Stimulated activated CD4-positive, alpha-beta T cell treated with anti-CD3 and anti-CD28 coated beads, Interleukin-4, amount 100 ng/mL, for 4 hours (primary cell): ENCODE measurements around the gene CSKMT.
"Not testable (repeated sequence)": the region's sequence is repeated elsewhere in the genome, so short reads cannot be mapped to it uniquely, and the experiment has no call there.

ENCODE experiments used
- DNase-seq, 2 experiments: peaks; one replicate each; pipeline ENCODE4 v3.0.0-alpha.2; 2020

CSKMT gene

DNA sequence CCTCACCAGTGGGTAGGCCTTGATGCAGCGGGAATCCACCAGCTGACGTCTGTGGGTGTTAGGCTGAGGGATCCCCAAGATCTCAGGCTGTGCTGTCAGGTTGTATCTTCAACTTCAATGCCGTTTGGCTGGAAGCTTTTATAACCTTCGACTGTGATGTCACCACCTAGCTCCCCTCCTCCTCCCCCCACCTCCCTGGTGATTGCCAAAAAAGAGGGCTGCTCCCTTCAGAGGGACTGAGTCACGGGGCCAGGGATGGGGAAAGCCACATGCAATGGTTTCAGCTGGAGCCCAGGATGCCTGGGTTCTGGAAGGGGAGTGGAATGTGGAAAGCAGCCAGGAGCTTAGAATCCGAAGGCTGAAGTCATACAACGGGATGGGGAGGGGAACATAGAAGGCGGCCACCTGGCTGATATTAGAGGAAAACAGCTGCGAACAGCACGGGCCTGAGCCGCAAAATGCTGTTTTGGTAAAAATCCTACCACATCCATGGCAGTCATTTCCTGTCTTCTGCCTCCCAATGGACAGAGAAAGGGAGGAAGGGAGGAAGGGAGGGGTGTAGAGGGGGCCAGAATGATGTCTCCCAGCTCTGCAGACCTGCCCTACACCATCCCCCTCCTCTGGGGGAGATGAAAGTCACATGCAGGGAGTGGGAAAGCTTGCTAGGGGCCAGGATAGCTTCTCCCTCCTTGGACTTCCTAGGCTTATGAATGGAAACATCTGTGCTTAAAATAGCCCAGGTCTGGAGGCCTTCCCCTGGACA lies 24.5 kb downstream of the CSKMT start, which contains the start of gene LRRN4CL:
LRRN4CL (minus strand) TSS at position 110 of the 763 bp plus-strand sequence. CDS start 1,022 bp downstream, outside the sequence.
- no peak for DNase-seq

DNA sequence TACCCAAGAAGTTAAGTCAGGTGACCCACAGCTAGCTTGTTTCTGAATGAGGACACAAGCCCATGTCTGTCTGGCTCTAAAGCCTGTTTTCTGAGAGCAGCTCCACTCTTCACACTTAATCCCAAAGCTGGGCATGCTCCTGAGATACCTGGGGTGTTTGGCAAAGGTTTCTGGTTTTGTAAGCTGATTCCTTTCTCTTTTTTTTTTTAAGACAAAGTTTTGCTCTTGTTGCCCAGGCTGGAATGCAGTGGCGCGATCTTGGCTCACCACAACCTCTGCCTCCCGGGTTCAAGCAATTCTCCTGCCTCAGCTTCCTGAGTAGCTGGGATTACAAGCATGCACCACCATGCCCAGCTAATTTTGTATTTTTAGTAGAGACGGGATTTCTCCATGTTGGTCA lies 28.5 kb downstream of the CSKMT start:
- DNase-seq: not testable (repeated sequence)

DNA sequence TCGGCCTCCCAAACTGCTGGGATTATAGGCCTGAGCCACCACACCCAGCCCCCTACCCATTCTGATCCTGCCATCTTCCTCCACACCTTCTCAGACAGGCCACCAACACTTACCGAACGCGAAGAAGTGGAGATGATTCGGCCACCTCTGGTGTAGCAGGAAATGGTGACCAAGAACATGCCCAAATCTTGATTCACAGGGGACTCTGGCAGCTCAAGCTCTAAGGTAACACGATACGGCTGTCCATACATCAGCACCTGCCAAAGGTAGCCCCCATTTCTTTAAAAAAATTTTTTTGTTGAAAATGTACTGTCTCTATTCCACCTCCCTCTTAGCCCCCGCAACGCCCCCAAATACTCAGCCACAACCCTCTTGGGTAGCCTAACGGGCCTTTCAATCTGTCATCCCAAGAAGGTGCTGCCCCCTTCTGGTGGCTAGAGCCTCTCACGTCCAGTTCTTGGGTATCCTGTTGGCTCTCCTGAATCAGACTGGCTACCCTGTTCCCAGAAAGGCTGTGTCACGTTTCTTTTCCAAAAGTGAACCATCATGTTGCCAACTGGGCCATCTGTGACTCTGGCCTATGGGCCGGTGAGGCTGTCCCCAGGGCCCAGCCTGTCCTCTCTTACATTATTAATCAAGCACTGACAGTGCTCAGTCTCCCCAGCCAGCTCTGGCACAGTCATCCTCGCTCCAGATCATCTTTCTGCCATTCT lies 29.5 kb downstream of the CSKMT start:
- DNase-seq: peak; percentile 69 to 74

DNA sequence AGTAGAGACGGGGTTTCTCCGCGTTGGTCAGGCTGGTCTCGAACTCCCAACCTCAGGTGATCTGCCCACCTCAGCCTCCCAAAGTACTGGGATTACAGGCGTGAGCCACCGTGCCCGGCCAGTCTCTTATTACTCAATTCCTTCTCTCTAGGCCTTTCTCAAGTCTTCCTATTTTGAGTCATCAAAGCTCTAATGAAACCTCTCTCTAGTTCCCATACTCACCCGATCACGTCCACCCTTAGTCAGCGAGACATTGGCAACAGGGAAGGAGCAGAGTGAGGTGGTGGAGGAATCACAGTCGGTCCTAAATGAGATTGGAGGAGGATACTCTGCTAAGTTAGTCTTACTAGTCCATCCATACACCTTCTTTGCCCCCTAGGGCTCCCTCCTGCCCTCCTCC lies 37.1 kb downstream of the CSKMT start:
- DNase-seq: no peak

DNA sequence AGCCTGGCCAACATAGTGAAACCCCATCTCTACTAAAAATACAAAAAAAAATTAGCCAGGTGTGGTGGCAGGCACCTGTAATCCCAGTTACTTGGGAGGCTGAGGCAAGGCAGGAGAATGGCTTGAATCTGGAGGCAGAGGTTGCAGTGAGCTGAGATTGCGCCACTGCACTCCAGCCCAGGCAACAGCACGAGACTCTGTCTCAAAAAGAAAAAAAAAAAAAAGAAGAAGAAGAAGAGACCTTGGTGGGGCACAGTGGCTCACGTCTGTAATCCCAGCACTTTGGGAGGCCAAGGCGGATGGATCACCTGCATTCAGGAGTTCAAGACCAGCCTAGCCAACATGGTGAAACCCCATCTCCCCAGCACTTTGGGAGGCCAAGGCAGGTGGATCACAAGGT lies 38.8 kb downstream of the CSKMT start:
- DNase-seq: not testable (repeated sequence)

DNA sequence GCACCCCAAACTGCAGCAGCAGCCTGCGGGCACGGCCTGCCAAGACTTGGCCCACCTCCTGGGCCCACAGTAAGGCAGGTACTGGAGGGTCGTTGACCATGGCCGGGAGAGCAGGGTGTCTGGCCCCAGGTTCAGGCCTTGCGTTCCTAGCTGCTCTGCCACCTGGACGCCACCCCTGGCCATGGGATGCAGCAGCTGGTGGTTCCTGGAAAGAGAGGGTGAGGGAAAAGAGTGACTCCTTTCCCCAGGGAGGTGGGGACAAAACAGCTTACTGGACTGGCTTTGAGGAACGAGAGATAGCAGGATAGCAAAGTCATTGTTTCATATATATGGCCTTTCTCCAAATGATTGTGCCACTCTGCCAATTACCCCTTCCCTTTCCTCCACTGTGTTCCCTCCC lies 40.3 kb downstream of the CSKMT start:
- DNase-seq: no peak

DNA sequence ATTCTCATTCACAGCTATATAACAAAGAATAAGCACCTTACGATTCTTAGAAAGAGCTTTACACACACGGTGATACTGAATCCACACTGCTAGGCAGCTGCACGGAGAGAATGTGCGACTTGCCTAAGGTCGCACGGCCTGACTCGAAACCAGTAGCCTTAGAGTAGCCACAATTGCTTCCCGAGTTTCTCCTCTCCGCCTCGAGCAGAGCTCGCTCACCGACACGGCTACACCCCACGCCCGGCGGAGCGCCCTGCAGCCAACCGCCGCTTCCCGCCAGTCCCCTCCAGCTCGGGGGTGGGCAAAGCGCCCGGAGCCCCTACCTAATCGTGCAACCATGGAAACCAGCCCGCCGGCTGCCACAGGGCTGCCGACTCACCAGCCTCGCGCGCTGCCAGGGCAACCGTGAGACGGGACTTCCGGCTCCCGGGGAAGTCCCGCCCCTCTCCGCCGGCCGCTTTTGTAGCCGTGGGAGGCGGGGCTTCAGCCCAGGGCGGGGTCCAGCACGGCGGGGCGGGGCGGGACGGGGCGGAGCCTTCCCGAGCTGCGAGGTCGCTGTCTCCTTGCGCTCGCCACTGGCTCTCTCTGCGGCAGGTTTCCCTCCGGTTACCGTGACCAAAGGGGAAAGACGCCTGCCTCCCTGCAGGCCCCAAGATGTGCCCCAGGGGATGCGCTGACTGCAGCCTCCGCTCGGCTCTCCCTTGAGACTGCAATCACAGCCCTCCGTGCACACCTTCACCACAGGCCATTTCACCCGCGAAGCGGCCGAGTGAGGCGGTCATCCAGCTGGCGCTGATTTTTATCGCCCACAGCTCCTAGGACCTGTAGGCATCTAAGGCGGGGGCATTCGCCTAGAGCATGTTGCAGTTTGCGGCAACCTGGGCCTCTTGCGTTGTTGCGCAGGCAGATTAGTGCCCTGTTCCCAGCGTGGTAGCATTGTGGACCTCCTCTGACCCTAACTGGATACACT lies 41.1 kb downstream of the CSKMT start:
- peak; percentile 92 to 96 for DNase-seq

DNA sequence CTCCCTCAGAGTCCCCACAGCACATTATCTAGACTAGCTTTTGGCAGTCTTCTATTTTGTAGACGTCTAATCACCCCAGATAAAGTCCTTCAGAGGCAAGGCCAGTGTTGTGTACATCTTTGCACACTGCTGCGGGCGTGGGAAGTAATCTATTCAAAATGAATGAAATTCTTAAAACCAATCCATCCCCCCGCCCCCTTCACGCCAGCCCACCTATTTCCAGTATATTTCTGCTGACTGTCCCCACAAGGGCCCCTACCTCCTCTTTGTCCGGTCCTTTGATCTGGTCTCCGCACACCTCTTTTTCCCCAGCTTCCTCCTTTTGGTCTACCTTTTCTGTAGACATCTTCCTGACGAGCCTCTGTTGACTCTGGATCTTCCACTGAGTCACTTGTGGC lies 41.7 kb downstream of the CSKMT start:
- no peak for DNase-seq

DNA sequence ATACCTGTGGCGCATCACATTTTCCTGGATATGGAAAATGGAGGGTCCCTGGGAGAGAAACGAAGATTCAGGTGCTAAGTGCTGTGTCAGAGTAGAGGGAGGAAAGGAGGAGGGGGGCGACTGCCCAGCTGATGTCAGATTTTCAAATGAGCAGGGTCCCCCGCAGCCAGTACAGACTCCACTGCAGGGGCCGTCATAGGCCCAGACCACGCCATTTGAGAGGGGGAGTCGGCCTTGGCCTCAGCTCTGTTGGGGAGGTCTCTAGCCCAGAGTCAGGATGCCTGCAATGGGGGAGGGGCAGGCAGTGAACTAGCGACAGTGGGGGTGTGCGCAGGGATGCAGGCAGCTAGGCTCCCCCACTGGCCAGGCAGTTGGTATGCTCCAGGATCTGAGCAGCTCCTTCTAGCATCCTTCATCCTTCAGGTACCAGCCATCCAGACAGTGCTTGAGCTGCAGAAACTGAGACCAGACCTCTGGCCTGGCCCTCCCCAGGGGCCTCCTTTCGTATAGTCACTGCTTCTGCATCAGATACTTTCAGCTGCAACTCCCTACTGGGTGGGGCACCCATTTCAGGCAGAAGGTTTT lies 42.3 kb downstream of the CSKMT start, which contains the start of the genes BSCL2 and GNG3:
BSCL2 (minus strand) TSS at position 148 of the 585 bp plus-strand sequence. CDS start 229 bp downstream, outside the sequence.
GNG3 (plus strand) TSS at position 400 of the 585 bp plus-strand sequence. CDS start 620 bp downstream, outside the sequence.
- DNase-seq: no peak

DNA sequence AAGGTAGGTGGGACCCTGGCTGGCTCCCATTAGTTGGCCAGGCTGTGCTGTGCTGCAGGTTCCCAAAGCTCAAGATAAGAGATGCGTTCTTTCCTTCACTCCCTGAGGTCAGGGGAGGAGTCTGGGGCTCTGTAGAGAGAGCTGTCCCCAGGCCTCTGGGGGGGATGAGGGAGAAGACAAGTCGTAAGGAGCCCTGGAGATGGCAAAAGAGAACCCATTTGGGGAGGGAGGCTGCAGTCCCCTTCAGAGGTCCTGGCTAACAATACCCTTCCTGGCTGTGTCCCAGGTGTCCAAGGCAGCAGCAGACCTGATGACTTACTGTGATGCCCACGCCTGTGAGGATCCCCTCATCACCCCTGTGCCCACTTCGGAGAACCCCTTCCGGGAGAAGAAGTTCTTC lies 43.3 kb downstream of the CSKMT start:
- no peak for DNase-seq

DNA sequence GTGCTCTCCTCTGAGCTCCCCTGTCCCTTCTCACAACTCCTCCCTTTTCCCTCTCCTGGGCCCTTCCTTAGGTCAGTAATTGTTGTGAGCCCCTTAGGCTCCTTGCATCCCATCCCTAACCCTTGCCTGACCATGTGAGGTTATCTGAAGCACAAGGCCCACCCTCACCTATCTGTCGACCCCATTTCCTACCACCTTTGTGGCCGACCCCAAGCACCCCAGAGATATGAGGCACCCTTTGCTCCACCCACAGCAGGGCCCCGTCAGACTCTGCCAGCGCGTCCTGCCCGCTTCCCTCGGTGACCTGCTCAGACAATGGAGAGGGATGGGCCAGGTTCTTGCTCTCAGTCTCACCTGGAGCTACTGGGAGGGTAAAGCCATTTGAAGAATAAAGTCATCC lies 43.7 kb downstream of the CSKMT start:
- peak; percentile 32 to 42 for DNase-seq

DNA sequence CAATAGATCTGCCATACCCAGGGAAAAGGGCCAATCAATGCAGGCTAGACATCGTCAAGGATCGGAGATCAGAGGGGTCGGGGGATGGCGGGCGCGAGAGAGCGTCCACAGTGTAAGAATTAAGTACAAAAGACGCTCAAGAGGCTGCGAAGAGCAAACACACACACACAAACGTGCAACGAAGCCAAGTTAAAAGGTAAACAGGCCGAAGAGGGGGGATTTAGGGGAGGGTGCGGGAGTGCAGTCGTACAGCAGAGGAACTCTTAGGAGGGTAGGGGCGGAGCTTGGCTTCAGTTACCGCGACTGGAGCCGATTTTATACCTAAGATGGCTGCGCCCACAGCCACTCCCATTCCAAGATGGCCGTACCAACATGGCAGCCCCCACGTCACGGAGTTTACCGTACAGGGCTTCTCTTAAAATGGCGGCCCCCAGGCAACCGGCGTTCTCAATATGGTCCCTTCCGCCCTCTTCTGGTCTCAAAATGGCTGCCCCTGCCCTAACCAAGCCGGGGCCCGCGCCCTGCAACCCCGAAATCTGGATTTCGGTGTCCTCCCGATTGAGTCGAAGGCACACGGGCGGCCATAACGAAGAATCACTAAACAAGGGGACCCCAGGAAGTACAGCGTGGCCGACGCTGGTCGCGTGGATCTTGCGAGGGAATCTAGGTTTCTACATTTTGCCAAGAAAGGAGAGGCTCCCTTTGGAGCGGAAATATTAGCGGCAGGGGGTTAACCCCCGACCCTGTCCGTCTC lies 44.3 kb downstream of the CSKMT start:
- peak; percentile 89 to 97 for DNase-seq

DNA sequence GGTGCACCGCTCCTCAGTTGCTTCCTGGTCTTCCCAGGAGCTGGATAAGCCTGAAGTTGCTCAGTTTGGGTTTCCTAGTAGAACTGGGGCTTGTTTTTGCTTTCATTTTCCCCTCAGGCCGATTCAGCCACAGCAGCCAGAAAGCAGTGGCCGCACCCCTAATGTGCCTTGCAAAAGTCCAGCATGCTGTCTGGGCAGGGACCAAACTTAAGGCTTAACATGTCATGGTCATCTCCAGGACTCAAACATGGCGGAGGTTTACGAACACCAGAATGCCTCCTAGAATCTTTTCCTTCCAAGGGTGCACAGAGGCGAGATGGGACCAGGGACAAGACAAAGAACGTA lies 44.9 kb downstream of the CSKMT start:
- DNase-seq: no peak

DNA sequence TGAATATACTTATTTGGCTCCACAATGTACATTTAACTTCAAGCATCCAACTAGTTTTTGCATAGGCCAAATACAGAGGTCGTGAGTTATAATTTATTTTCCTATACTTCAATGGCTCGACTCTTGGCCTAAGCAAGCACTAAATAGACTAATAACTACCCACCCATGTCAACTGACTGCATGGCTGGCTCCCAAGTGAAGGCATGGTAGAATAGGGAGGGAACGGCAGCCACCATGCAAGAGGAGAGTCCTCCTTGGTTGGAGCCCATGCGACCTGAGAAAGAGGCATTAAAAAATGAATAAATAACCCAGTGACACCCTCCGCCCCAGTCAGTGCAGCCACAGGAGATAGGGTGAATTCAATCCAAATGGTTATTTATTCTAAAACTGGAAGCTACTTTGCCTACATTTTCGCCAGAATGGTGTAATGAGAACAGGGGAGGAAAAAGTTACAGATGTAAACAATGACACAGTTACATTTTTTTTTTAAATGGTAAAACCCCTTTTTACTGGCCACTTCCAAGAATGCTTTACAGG lies 47.2 kb downstream of the CSKMT start:
- DNase-seq: no peak

DNA sequence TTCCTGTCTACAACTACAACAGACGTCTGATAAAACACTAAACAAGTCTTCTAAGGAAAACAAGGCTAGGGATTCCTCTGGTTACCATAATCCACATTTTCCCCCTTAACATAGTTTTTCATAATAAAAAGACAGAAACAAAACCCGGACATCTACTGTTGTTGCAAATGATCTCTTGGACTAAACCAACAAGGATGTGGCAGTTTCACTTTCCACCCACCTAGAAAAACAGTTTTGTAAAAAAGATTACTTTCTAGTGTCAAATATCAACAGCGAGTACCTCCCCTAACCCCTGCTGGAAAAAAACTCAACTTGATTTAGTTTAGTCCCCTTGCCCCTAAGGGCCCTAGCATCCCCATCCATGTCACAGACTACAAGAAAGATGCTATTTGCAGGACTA lies 47.7 kb downstream of the CSKMT start:
- DNase-seq: no peak

DNA sequence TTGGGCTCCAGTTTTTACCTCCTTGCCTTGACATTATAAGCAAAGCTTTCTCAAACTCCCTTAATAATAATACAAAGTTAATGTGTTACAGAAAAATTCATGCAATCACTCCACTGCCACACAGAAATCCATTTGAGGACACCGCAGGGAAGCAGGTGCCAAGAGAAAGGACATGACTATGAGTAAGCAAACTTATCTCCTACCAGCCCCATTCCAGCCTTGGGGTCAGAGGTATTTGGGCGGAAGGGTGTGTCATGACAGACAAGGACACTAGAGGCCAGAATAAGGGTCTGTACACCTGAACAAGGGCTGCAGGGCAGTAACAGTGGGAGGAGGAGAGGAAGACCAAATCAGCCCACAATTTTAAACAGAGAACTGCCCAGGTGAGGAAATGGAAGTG lies 48.2 kb downstream of the CSKMT start:
- no peak for DNase-seq

DNA sequence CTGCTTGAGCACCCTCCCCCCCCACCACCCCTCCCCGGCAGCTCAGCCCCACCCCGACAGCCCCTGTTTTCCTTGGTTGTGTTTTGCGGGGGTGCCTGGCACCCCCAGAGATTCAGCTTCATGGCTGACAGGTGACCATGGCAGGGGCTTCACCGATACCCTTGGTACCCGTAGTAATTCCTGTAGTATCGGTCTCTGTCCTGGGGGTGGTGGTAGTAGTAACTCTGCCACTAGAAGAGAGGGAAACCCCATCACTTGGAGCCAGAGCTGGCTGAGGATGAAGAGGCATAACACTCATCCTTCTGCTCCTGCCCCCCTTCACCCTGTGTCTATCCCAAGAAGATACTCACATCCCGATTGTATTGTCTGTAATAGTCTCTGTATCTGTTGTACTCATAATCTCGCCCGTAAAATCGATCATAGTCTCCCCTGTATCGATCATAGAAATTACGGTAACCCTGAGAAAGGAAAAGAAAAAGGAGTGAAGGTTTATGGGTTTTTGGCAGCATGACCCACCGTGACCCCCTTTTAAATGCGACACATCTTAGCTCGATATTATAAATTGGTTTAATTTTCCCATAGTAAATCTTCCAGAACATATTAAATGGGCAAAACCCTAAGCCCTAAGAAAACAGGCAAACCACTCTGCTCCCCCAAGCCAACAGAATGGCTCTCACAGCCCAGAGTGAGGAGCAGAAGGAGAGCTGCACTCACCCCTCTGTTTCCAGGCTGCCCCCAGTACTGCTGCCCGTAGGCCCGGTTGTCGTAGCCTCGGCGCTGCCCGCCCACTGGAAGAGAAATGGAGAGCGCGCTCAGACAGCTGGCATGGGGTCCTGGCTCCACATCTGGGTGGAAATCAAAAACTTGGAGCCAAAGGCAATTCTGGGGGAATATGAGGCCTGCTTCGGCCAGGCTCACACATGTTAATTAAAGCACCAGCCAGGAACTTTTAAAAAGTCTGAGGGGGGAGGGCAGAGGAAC lies 50.3 kb downstream of the CSKMT start:
- DNase-seq: no peak

DNA sequence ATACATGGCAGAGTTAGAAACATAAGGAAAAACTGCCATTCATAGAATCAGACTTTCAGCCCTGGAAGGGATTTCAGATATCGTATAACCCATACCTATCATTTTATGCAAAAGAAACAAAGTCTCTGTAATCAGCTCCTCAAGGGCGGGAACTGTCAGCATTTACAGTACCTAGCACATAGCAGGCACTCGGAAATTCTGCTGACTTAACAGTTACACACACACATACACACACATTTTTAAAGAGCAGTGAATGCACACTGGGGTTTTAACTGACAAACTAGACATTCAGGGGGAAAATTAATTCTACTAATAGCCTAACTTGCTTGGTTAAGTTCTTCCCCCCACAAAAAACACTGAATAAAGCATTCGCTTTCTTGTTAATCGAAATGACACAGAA lies 51.1 kb downstream of the CSKMT start:
- DNase-seq: no peak

DNA sequence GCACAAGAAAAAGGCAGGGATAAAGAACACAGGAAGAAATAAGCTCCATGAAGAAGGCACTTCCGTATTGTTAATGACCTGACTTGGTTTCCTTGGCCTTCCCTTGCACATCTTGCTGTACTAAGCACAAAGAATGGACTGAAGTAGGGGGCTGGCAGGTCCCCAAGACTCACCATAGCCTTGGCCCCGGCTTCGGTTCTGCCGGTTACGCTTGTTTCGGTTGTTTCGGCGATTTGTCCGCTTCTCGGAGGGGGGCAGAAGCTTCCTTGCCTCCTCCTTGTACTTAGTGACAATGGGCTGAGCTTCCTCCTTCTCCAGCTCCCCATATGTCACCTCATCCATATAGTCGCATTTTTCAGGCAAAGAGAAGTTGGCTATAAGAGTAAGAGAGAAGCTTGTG lies 51.7 kb downstream of the CSKMT start:
- no peak for DNase-seq
